Measurements from ENCODE around the gene ZFYVE1.

ZFYVE1 gene

GRCh38 chr14:72920008-72920407, 106.9 kb downstream of the ZFYVE1 start:
- ATAC-seq (no peak), DNase-seq (no peak)

Data from stimulated activated naive CD8-positive, alpha-beta T cell treated with anti-CD3 and anti-CD28 coated beads, Interleukin-15, Interleukin-2, amounts not matched to agents 100 U/mL and 50 U/mL, for 24 hours (primary cell).